NCI-H1930 (cell line): Measurements from ENCODE around the gene STXBP2.

ENCODE experiments used
- DNase-seq, 2 experiments: peaks; one replicate each; lab custom pipeline; 2025; lab: John Stamatoyannopoulos, UW

The STXBP2 gene

DNA sequence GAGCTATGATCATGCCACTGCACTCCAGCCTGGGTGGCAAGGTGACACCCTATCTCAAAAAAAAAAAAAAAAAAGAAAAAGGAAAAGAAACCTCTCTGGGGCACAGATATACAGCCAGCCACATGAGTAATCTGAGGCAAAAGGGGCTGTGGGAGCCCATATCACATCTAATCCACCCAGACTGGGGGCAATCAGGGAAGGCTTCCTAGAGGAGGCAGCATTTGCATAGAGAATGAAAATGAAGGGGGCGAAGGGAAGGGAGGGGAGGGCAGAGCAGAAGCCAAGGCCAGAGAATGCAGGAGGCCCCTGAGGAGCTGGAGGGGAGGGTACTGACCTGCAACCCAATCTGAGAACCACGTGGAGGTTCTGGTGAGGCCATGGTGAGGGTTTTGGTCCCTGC, 13.2 kb downstream of the STXBP2 start:
- no peak for DNase-seq

DNA sequence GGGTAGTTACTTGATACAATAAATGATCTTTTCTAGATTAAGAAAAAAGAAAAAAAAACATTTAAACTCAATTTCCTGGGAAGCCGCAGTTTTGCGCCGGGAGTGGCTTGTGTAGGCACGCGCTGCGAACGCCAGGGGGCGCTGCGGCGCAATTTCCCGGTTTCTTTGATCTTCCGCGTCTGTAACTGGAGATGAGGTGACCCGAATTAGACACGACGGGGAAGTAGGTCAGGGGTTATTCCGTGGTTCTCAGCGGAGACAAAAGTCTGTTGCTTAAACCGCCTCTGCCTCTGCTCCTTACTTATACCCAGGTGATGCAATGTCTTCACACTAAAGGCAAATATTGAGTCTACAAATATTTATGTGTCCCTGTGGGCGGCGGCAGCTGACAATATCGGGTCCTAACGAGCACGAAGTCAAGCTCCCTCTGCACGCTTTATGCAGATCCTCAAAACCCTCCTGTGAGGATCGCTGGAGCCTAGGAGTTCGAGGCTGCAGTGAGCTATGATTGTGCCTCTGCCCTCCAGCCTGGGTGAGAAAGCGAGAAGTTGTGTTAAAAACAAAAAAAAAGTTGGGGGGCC, 15.2 kb downstream of the STXBP2 start:
- peak; percentile 47 to 83 for DNase-seq

DNA sequence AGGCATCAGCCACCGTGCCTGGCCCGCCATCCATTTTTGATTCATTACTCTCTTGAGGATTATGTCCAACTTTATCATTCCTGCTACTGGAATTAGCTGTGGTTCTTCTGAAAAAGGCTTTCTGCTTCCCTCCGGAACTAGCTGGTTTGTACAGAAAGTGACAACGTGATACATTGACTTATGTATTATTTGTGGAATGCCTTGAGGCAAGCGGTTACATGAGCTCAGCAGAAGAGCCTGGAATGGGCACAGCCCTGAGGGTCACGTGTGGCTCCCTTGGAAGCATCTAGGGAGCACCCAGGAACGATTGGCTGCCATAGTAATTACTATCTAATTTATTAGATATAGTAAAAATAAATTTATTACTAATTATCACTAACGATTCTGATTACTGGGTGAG, 17.5 kb downstream of the STXBP2 start:
- no peak for DNase-seq

DNA sequence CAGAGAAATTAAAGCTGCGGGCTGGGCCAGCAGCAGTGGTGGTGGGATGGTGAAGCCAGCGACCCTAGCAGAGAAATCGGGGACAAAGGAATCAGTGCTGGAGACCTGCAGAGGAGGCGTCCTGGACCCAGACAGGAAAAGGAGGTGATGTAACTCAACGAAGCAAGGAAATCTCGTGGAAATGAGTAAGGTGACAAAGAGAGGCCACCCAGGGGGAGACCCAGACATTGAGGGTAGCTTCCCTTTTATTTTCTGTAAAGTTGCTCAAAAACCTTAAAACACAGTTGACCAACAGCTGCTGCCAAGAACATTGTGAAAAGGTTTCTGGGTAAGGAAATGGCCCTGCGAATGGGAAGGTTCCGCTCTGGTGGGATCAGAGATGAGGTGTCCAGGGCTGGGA, 18.7 kb downstream of the STXBP2 start:
- DNase-seq, result no peak

DNA sequence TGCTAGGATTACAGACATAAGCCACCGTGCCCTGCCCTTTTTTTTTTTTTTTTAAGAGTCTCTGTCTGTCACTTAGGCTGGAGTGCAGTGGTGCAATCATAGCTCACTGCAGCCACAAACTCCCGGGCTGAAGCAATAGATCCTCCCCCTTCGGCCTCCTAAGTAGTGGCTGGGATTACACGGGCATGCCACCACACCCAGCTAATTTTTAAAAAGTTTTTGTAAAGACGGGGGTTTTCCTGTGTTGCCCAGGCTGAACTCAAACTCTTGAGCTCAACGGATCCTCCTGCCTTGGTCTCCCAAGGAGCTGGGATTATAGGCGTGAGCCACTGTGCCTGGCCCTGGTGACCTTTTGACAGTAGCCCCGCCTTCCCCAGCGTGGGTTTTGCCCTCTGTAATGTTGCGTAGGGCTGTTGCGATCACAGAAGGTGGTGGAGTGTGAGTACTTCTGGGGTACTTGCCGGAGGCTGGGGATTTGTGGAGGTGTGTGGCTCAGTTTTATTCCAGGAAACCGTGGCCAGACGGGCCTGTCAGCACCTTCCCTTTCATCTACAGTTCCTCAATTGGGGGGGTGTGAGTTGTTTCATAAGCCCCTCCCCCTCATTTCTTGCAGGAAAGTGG, 20.3 kb downstream of the STXBP2 start:
- DNase-seq, result no peak

DNA sequence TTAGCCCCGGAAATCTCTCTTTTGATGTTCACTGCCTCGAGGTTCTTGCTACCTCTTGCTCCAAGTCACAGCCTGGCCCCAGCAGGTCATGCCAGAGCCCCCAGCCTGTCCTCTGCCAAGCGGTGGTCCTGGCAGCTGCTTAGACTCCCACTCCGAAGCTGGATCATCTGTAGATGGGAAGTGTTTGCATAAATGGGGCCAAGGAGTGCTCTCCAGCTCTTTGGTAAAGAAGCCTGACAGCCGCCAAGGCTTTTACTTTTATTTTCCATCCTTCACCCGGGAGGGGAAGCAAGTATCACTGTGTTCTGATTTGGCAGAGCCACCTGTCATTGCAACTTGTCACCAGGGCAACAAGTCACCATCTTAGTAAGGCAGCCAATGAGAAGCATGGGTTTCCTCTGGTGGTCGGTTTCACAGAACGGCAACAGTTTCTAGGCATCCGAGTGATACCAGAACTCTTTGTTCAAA, 21.3 kb downstream of the STXBP2 start:
- no peak for DNase-seq

DNA sequence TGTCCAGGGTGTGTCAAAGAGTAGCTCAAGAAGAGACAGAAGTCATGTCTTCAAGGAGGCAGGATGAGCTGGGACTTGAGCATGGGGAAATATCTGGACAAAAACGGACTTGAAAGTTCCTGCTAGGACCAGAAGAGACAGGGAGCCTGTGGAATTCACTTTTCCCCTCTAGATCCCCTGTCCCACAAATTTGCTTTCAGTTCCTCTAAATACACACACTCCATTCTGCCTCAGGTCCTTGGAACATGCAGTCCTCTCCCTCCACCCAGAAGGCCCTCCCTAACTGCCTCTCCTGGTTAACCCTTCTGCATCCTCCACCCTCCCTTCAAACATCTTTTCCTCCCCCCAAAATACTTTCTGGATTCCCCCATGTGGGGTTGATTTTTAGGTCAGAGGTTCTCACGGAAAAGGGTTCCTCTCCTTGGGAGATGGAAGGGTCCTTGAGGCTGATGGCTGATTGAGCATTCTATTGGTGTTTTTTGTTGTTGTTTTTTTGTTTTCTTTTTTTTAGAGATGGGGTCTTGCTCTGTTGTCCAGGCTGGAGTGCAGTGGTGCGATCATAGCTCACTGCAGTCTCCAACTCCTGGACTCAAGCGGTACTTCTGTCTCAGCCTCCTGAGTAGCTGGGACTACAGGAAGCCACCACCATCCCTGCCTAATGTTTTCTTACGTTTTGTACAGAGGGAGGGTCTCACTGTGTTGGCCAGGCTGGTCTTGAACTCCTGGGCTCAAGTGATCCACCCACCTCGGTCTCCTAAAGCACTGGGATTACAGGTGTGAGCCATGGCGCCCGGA, 25.0 kb downstream of the STXBP2 start:
- no peak for DNase-seq

DNA sequence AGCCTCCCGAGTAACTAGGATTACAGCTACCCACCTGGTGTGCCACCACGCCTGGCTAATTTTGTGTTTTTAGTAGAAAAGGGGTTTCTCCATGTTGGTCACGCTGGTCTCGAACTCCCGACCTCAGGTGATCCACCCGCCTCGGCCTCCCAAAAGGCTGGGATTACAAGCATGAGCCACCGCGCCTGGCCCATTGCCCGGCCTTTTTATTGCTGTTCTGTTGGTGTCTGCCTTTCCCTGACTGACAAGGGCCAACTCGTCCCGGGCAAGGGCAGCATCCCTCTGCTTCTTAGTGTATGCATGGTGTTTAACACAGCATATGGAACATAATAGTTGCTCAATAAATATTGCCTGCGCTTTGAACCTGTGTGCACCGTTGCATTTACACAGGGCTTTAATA, 25.7 kb downstream of the STXBP2 start:
- no peak for DNase-seq

DNA sequence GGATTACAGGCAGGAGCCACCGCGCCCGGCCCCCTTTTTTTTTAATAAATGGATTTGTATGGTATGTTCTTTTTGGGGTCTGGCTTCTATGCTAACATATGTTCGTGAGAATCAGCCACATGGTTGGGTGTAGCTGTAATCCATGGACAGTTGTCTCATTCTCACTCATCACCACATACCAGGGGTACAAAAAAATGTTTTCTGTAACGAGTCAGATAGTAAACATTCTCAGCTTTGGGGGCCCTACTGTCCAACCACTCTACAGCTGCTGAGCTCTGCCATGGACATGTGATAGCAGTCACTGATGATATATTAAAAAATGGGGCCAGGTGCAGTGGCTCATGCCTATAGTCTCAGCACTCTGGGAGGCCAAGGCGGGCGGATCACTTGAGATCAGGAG, 26.8 kb downstream of the STXBP2 start:
- no peak for DNase-seq

DNA sequence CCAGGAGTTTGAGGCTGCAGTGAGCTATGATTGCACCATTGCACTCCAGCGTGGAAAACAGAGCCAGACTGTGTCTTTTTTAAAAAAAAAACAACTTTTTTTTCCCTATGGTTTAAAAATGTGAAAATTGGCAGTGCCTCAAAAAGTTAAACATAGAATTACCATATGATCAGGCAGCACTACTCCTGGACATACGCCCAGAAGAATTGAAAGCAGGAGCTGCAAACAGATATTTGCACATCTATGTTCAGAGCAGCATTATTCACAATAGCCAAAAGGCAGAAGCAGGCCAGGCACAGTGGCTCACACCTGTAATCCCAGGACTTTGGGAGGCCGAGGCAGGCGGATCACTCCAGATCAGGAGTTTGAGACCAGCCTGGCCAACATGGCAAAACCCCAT, 28.2 kb downstream of the STXBP2 start:
- no peak for DNase-seq

DNA sequence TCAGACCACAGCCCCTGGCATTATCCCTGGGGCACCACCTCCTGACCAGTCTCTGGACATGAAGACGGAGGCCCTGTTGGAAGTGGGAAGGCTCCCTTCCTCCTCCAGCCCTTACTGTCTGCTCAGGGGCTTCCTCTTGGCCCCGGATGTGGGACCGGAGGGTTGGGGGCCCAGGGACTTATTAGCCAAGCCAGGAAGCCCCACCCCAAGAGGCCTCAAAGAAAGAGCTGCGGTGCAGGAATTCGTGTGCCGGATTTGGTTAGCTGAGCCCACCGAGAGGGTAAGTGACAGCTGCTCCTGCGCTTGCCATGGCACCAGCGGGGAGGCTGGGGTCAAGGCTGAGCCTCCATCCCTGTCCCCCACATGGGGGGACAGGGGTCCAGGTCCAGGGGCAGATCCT, 31.9 kb downstream of the STXBP2 start, which contains the start of gene RETN:
TSS of gene RETN (plus strand) at position 208 of the 400 bp plus-strand sequence. CDS start 278 bp downstream, outside the sequence.
- no peak for DNase-seq

DNA sequence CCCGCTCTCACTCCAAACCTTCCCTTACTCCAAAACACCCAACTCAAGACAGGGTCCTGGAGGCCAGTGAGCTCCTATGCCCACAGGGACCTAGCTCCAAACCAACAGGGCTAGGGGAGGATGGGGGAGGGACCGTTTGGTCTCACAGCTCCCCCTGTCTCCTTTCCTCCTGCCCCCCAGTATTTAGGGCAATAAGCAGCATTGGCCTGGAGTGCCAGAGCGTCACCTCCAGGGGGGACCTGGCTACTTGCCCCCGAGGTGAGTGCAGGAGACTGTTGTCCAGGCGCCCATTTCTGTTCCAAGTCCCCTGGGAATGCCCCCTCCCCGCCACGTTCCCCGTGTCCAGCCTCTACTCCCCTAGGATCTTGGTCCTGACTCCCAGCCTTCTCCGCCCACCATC, 32.7 kb downstream of the STXBP2 start:
- no peak for DNase-seq

DNA sequence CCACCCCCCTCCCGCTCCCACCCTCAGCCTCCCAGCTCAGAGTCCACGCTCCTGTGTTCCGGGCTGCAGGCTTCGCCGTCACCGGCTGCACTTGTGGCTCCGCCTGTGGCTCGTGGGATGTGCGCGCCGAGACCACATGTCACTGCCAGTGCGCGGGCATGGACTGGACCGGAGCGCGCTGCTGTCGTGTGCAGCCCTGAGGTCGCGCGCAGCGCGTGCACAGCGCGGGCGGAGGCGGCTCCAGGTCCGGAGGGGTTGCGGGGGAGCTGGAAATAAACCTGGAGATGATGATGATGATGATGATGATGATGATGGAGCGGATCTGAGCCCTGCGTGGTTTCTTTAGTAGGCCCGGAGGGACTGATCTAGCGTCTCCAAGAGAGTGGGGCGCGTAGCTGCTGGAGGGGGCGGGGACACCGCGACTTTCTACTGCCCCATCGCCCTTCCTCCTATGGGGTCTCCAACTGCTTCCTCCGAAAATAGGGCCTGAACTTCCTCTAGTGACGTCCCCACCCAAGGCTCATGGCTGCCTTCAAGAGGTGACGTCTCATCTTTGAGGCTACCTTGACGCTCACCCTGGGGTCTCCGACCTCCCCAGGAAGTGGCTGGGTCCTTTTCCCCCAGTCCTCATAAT, 33.4 kb downstream of the STXBP2 start:
- peak in 1 of 2 experiments; percentile 31 for DNase-seq

DNA sequence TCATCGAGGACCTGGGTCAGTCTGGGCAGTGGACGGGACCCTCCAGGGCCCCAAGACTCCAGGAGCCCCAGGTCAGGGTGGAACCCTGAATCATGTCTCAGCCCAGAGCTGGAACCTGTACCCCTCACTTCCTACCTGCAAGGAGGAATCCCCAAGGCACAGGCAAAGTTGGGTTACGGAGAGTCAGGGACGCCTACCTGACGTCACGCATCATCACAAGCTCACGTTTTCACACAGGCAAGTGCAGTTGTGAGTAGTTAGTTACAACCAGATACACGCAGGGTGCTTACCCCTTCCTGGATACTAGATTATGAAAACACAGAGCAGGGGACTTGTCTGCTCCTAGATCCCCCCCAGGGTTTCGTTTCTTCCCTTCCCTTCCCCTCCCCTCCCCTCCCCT, 33.9 kb downstream of the STXBP2 start:
- no peak for DNase-seq

DNA sequence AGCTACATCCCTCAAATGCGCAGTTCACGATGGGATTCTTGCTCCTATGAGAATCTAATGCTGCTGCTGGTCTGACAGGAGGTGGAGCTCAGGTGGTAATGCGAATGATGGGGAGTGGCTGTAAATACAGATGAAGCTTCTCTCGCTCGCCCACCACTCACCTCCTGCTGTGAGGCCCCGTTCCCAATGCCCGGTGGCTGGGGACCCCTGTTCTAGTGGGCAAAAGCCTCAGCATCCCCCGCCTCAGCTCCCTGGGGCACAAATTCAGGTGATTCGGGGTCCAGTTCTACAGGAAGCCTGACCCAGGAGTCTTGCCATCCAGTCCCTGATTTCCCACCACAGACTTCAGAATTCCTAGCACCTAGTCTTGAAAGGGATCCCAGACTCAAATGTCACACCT, 35.6 kb downstream of the STXBP2 start:
- DNase-seq, result no peak

DNA sequence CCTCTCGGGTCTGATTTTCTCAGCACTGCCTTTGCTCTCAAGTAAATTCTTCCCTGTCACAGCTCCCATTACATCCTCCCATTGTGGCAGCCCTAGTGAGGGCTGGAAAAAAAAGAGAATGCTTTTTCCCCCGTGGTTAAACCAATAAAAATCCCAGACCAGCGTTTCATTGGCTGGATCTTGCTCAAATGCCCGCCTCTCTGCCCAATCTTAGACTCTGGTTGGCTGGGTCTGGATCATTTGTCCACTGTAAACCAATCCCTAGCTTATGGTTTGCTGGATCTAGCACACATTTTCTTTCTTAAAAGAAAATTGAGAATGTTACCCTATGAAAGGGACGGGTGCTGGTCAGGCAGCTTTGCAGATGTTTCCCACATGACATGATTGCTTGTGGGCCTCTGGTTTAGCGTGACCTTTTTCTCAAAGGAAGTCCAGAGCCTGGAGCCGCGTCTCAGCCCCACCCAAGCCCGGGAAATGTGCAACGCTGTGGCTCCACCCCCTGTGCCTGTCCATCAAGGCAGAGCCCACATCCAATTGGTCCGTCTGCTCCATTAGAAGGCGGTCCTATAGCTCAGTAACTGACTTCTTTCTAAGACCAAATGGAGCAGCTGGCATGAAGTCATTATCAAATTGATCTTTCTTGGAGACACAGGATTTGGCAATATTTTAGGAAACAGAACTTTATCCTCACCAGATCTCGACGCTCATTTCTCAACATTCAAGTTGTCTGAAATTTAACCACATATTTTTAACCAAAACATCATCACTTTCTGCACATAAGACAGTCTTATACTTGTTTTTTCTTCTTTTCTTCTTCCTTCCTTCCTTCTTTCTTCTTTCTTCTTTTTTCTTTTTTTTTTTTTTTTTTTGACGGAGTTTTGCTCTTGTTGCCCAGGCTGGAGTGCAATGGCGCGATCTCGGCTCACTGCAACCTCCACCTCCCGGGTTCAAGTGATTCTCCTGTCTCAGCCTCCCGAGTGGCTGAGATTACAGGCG, 37.4 kb downstream of the STXBP2 start:
- no peak for DNase-seq

DNA sequence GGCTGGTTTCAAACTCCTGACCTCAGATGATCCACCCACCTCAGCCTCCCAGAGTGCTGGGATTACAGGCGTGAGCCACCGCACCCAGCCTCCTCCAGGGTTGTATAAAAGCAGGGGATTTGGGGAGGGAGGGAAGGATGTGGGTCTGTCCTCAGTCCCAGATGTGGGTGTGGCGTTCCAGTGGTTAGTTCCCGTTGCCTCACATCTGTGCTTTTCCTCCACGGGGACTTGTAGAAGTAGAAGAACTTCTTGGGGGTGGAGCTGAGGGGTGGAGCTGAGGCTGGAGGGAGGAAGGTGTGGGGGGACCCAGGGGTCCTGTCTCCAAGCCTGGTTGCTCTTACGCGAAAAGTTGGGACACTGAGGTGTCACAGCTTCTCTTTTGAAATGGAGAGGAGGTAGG, 39.5 kb downstream of the STXBP2 start:
- DNase-seq, result no peak

DNA sequence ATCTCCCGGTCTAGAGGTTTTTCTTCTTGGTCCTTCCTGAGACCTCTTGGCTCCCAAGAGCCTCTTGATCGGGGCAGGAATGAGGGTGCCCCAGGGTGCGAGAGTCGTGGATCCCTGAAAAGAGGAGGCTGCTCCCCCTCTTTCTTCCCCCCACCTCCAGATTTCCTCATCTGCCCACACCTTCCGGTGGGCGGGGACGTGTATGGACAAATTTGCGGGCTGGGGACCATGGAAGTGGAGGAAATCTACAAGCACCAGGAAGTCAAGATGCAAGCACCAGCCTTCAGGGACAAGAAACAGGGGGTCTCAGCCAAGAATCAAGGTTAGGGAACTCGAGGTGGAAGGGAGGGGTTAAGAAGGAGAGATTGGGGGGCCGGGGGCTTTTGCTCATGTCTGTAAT, 39.9 kb downstream of the STXBP2 start, which contains the start of gene MCEMP1:
TSS of gene MCEMP1 (plus strand) at position 237 of the 400 bp plus-strand sequence. CDS start at position 268, 31 bp downstream.
- DNase-seq, result no peak

DNA sequence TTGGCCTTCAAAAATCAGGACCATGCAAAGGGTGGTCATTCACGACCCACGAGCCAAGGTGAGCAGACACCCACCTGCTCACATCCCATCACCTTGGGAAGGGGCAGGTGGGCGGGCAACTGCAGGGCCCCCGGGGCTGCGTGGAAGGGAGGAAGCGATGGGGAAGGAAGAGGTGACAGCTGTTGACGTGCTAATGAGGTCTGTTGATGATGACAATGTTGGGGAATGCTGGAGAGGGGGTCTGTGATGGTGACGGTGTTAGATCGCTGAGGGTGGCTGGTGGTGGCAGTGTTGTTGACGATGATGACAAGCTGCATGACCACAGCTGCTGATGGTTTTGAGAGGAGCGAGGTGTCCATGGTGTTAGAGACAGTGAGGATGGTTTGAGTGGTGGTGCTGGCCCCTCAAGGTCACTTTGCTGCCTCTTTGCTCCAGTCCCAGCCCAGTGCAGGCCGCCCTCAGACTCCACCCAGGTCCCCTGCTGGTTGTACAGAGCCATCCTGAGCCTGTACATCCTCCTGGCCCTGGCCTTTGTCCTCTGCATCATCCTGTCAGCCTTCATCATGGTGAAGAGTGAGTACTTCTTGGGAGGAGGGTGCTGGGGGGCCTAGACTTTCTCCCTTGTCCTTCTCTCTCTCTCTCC, 40.9 kb downstream of the STXBP2 start:
- no peak for DNase-seq

DNA sequence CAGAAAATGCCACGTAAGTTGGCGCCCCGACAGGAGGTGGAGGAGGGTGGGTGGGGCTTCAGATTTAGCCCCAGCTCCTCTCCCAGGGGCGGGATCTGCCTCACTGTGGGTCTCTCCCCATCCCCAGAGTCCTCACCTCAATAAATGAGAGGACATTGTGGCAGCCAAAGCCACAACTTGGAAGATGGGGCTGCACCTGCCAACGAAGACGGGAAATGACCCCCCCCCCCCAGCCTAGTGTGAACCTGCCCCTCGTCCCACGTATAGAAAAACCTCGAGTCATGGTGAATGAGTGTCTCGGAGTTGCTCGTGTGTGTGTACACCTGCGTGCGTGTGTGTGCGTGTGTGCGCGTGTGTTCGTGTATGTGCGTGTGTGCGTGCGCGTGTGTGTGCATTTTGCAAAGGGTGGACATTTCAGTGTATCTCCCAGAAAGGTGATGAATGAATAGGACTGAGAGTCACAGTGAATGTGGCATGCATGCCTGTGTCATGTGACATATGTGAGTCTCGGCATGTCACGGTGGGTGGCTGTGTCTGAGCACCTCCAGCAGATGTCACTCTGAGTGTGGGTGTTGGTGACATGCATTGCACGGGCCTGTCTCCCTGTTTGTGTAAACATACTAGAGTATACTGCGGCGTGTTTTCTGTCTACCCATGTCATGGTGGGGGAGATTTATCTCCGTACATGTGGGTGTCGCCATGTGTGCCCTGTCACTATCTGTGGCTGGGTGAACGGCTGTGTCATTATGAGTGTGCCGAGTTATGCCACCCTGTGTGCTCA, 42.3 kb downstream of the STXBP2 start:
- peak in 1 of 2 experiments; percentile 17 for DNase-seq
